IMR-90 (cell line): ENCODE results near the gene AJAP1. TPM values are rescaled to one million over a fixed set of nuclear protein-coding genes. Genes with fewer than 3 reads are reported as not detected.

Experiments used
- ATAC-seq: fragments of 200-7000 bp; cut with Tn5 transposase; 2 replicates; pipeline ENCODE4 v1.9.1; 2020; ENCODE audit warnings: low read depth, mild to moderate bottlenecking, moderate library complexity
- BruUV-seq: library from RNA; stranded (reverse); fragments of 400-500 nt; replicated peaks from 2 replicates; lab custom pipeline; 2021; lab: Mats Ljungman, UMichigan
- CTCF ChIA-PET: fragments of 300-600 bp; formaldehyde crosslinking; extraction: SDS; loops from one replicate; lab custom pipeline; 2021; ENCODE audit warnings: antibody characterized with exemption; lab: Yijun Ruan, JAX
- POLR2A ChIA-PET: fragments of 300-600 bp; sonication (Branson Sonifier 250); formaldehyde crosslinking; loops from one replicate; lab custom pipeline; 2022; ENCODE audit warnings: antibody characterized with exemption; ENCODE audit not compliant: unreplicated experiment; lab: Charles Lee
- DNase-seq: peaks from one replicate; pipeline ENCODE4 v3.0.0; 2013
- H2AFZ ChIP-seq: replicated peaks from 2 replicates; pipeline ENCODE3; 2013; ENCODE audit warnings: low read length, mild to moderate bottlenecking; ENCODE audit not compliant: poor library complexity
- H2AK5ac ChIP-seq: 2 replicates; pipeline ENCODE4 v1.6.1; 2013; ENCODE audit warnings: low read depth, low read length, inconsistent platforms
- H2AK9ac ChIP-seq: replicated peaks from 2 replicates; pipeline ENCODE3; 2013; ENCODE audit warnings: mild to moderate bottlenecking, low read depth, low read length, moderate library complexity; ENCODE audit not compliant: poor library complexity
- H2BK120ac ChIP-seq: 2 replicates; pipeline ENCODE4 v1.6.1; 2013; ENCODE audit warnings: low read depth, low read length, inconsistent platforms
- H2BK15ac ChIP-seq: 3 replicates; pipeline ENCODE4 v1.6.1; 2013; ENCODE audit warnings: low read depth, low read length, inconsistent platforms
- H2BK20ac ChIP-seq: 2 replicates; pipeline ENCODE4 v1.6.1; 2013; ENCODE audit warnings: low read depth, mild to moderate bottlenecking, inconsistent platforms, low read length, moderate library complexity
- H2BK5ac ChIP-seq: 2 replicates; pipeline ENCODE4 v1.6.1; 2013; ENCODE audit warnings: mild to moderate bottlenecking, low read depth, low read length, inconsistent platforms; ENCODE audit not compliant: poor library complexity, severe bottlenecking
- H3K14ac ChIP-seq: replicated peaks from 2 replicates; pipeline ENCODE4 v1.6.1; 2013; ENCODE audit warnings: low read depth, low read length, inconsistent platforms
- H3K18ac ChIP-seq: 2 replicates; pipeline ENCODE4 v1.6.1; 2013; ENCODE audit warnings: low read depth, low read length, control low read depth
- H3K23ac ChIP-seq: 2 replicates; pipeline ENCODE4 v1.6.1; 2013; ENCODE audit warnings: low read depth, low read length, inconsistent platforms
- H3K27ac ChIP-seq: 2 replicates; pipeline ENCODE4 v1.5.1; 2013; ENCODE audit warnings: mild to moderate bottlenecking, control low read depth, low read length; ENCODE audit not compliant: insufficient read depth
- H3K27me3 ChIP-seq: 2 replicates; pipeline ENCODE4 v1.6.1; 2013; ENCODE audit warnings: low read length; ENCODE audit not compliant: control insufficient read depth, insufficient read depth
- H3K36me3 ChIP-seq: 2 replicates; pipeline ENCODE4 v1.6.1; 2013; ENCODE audit warnings: low read length, mixed read lengths; ENCODE audit not compliant: control insufficient read depth, insufficient read depth
- H3K4ac ChIP-seq: 2 replicates; pipeline ENCODE4 v1.6.1; 2013; ENCODE audit warnings: low read depth, low read length, inconsistent platforms
- H3K4me1 ChIP-seq: 2 replicates; pipeline ENCODE4 v1.6.1; 2013; ENCODE audit warnings: low read length, mixed read lengths; ENCODE audit not compliant: control insufficient read depth, insufficient read depth
- H3K4me2 ChIP-seq: 2 replicates; pipeline ENCODE4 v1.6.1; 2013; ENCODE audit warnings: low read depth, mild to moderate bottlenecking, control low read depth, low read length, moderate library complexity
- H3K4me3 ChIP-seq: 2 replicates; pipeline ENCODE4 v1.5.1; 2013; ENCODE audit warnings: low read depth, mild to moderate bottlenecking, control low read depth, low read length, moderate library complexity; ENCODE audit not compliant: insufficient read depth
- H3K56ac ChIP-seq: 2 replicates; pipeline ENCODE4 v1.6.1; 2013; ENCODE audit warnings: low read length, inconsistent platforms; ENCODE audit not compliant: insufficient read depth; ENCODE audit errors: extremely low read depth
- H3K79me1 ChIP-seq, 2 experiments: 2 replicates each; pipeline ENCODE4 v1.6.1; 2013; ENCODE audit warnings: low read length in 2 of 2, inconsistent platforms in 1 of 2, low read depth in 1 of 2
- H3K9ac ChIP-seq: 2 replicates; pipeline ENCODE4 v1.6.1; 2013; ENCODE audit warnings: low read depth, low read length, control low read depth
- H3K9me1 ChIP-seq: 2 replicates; pipeline ENCODE4 v1.6.1; 2013; ENCODE audit warnings: low read length, inconsistent platforms; ENCODE audit not compliant: insufficient read depth
- H3K9me3 ChIP-seq: 2 replicates; pipeline ENCODE4 v1.6.1; 2013; ENCODE audit warnings: low read length; ENCODE audit not compliant: control insufficient read depth, insufficient read depth
- H4K20me1 ChIP-seq: 2 replicates; pipeline ENCODE4 v1.6.1; 2013; ENCODE audit warnings: low read length, inconsistent platforms; ENCODE audit not compliant: insufficient read depth
- H4K5ac ChIP-seq: 2 replicates; pipeline ENCODE4 v1.6.1; 2013; ENCODE audit warnings: mild to moderate bottlenecking, low read depth, low read length, control low read depth
- H4K8ac ChIP-seq, 2 experiments: 2 replicates each; pipeline ENCODE4 v1.6.1; 2013; ENCODE audit warnings: low read depth in 2 of 2, low read length in 2 of 2, control low read depth in 1 of 2, inconsistent platforms in 1 of 2
- H4K91ac ChIP-seq: 2 replicates; pipeline ENCODE4 v1.6.1; 2013; ENCODE audit warnings: low read depth, low read length, inconsistent platforms; ENCODE audit not compliant: insufficient read depth
- BHLHE40 ChIP-seq: fragments of 150-350 bp; IDR thresholded peaks from 2 replicates; pipeline ENCODE4 v1.6.1; 2016; ENCODE audit warnings: mild to moderate bottlenecking, low read depth, low read length
- CEBPB ChIP-seq: IDR thresholded peaks from 2 replicates; pipeline ENCODE4 v1.6.1; 2012; ENCODE audit warnings: low read depth, low read length, improper control_type of control experiment
- CHD1 ChIP-seq: IDR thresholded peaks from 2 replicates; pipeline ENCODE4 v1.6.1; 2012; ENCODE audit warnings: low read depth, low read length, improper control_type of control experiment
- FOS ChIP-seq: fragments of 150-350 bp; IDR thresholded peaks from 2 replicates; pipeline ENCODE4 v1.6.1; 2016; ENCODE audit warnings: low read depth, low read length
- MAFK ChIP-seq: IDR thresholded peaks from 2 replicates; pipeline ENCODE4 v1.6.1; 2012; ENCODE audit warnings: low read depth, low read length, improper control_type of control experiment
- MAZ ChIP-seq: IDR thresholded peaks from 2 replicates; pipeline ENCODE4 v1.6.1; 2012; ENCODE audit warnings: low read depth, mild to moderate bottlenecking, low read length, improper control_type of control experiment, moderate library complexity, borderline replicate concordance
- MXI1 ChIP-seq: IDR thresholded peaks from 2 replicates; pipeline ENCODE4 v1.6.1; 2012; ENCODE audit warnings: low read depth, mild to moderate bottlenecking, low read length, moderate library complexity, borderline replicate concordance
- NFE2L2 ChIP-seq: fragments of 150-350 bp; IDR thresholded peaks from 2 replicates; pipeline ENCODE4 v1.6.1; 2016; ENCODE audit warnings: low read depth, mild to moderate bottlenecking, low read length
- POLR2A ChIP-seq: IDR thresholded peaks from 2 replicates; pipeline ENCODE4 v1.6.1; 2012; ENCODE audit warnings: mild to moderate bottlenecking, low read depth, low read length
- RAD21 ChIP-seq: IDR thresholded peaks from 2 replicates; pipeline ENCODE4 v1.6.1; 2012; ENCODE audit warnings: low read length, improper control_type of control experiment
- RCOR1 ChIP-seq: IDR thresholded peaks from 2 replicates; pipeline ENCODE4 v1.6.1; 2012; ENCODE audit warnings: mild to moderate bottlenecking, low read length, improper control_type of control experiment; ENCODE audit not compliant: insufficient replicate concordance
- RFX5 ChIP-seq: IDR thresholded peaks from 2 replicates; pipeline ENCODE4 v1.8.0; 2012; ENCODE audit warnings: low read depth, mild to moderate bottlenecking, low read length, moderate library complexity
- SMC3 ChIP-seq: fragments of 150-350 bp; IDR thresholded peaks from 2 replicates; pipeline ENCODE4 v1.6.1; 2016; ENCODE audit warnings: low read depth, mild to moderate bottlenecking, antibody characterized with exemption, low read length, moderate library complexity
- WGBS, 2 experiments: methylation state at CpG; one replicate each; pipeline versions ENCODE4 v1.1.5 to v1.1.7; 2013; ENCODE audit warnings: missing lambda C conversion rate in 2 of 2; ENCODE audit not compliant: insufficient read length in 1 of 2; ENCODE audit errors: extremely low coverage in 2 of 2; 5-methylcytosine and 5-hydroxymethylcytosine counted together
- dilution Hi-C: fragments of 300-500 bp; cut with HindIII; formaldehyde crosslinking; loops from one replicate; pipeline ENCODE4 v1.14.3; 2018; ENCODE audit warnings: low sequenced_read_pairs; ENCODE audit not compliant: unreplicated experiment
- in situ Hi-C: fragments of 300-500 bp; cut with MboI; formaldehyde crosslinking; loops from 3 replicates; pipeline ENCODE4 v1.14.3; 2019; ENCODE audit warnings: low sequenced_read_pairs, inconsistent platforms, mixed read lengths
- intact Hi-C: fragments of 100-400 bp; cut with micrococcal nuclease; formaldehyde crosslinking; loops from 2 replicates; pipeline ENCODE4 v1.10.0; 2022
- polyA plus RNA-seq, 3 experiments: library from polyadenylated mRNA; depleted of rRNA; stranded (reverse); fragments of >200 nt; gene quantifications; 2 replicates each; pipeline ENCODE4 v1.2.3, GENCODE V29; 2012; ENCODE audit warnings: low replicate concordance in 1 of 3
- total RNA-seq: library from RNA; depleted of rRNA; stranded (reverse); fragments of >200 nt; gene quantifications from 2 replicates; pipeline ENCODE4 v1.2.3, GENCODE V29; 2012
- TF ChIP-seq, protein P1 (sequence below): conservative IDR thresholded peaks from 2 replicates; pipeline ENCODE4 v1.5.1; 2012; ENCODE audit warnings: mild to moderate bottlenecking, low read depth, low read length, improper control_type of control experiment
- TF ChIP-seq, protein P2 (sequence below): fragments of 150-350 bp; IDR thresholded peaks from 2 replicates; pipeline ENCODE4 v1.6.1; 2017; ENCODE audit warnings: mild to moderate bottlenecking, antibody characterized with exemption, low read length, low read depth
- TF ChIP-seq, protein P3 (sequence below): fragments of 150-350 bp; IDR thresholded peaks from 2 replicates; pipeline ENCODE4 v1.6.1; 2016; ENCODE audit warnings: low read depth, mild to moderate bottlenecking, low read length, moderate library complexity, borderline replicate concordance

AJAP1 gene
- total and polyA plus RNA-seq, 2 of the 4 experiments (the other 2 are of a cell fraction): under 0.01 to 0.02 TPM

DNA sequence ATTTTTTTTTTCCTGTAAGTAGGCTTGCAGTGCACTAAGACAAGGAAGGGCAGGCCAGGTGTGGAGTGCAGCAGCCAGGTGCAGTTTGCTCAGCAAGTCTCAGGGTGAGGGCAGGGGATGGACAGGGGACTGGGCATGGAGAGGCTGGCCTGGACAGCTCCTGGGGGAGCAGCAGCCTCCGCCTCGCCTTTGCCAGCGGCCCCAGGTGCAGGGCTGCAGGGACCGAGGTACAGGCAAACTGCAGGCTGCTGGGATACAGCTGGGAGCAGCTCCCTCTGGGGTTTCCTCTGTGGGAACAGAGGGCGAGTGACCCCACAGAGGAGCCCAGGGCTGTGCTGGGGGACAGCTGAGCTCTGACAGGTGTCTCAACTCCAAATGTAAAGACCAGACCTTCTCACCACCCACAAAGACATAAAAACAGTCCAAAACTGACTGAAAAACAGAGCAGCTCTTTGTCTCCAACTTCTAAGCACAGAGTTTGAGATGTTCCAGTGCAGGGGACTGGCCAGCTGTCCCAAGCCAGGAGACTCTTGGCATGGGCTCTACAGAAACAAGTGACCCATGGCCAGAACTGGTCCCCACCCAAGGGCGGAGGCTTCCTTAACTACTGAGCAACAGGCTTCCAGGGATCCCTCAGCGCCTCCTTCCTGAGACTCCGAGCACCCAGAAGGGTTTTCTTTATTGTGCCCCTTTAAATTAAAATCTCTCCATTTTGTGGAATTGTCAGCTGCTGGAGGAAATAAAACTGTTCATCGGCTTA is 27.7 kb upstream of the AJAP1 start:
- CTCF ChIA-PET: no interaction called here
- Histone ChIP-seq H2AK5ac (no peak overlapping the region), H2BK120ac (no peak overlapping the region), H3K36me3 (no peaks in the 10 kb centered on the region), H3K27ac (no peak overlapping the region), H3K4me1 (no peaks in the 10 kb centered on the region), H3K79me1 (no peaks in the 10 kb centered on the region), H4K8ac (no peak overlapping the region), H3K23ac (no peak overlapping the region), H3K27me3 (no peaks in the 10 kb centered on the region), H3K18ac (no peak overlapping the region), H2AFZ (no peak overlapping the region), H4K5ac (no peak overlapping the region), H3K56ac (no peak overlapping the region), H3K4me2 (no peak overlapping the region), H3K14ac (no peak overlapping the region), H3K4ac (no peak overlapping the region), H2BK5ac (no peak overlapping the region), H2AK9ac (no peak overlapping the region), H4K91ac (no peak overlapping the region), H4K20me1 (no peaks in the 10 kb centered on the region), H3K9me1 (no peaks in the 10 kb centered on the region), H2BK15ac (no peak overlapping the region), H3K9me3 (peaks cover 63% of the 10 kb centered on the region), H2BK20ac (no peak overlapping the region), H3K4me3 (no peak overlapping the region), H3K9ac (no peak overlapping the region)
- 100% methylated on average over 1 of the region's 9 CpGs; no CpG with 5 or more reads in 1 of the 2 experiments for WGBS, 2 experiments
- dilution Hi-C loops: no loop called here
- in situ Hi-C loops: no loop called here
- DNase-seq (no peak), ATAC-seq (no peak)
- BruUV-seq: no TSS peak
- POLR2A ChIA-PET: no interaction called here
- TF ChIP-seq FOS (no peak), NFE2L2 (no peak), CEBPB (no peak), MAFK (no peak), CHD1 (no peak), RCOR1 (no peak), POLR2A (no peak), SMC3 (no peak), BHLHE40 (no peak), RFX5 (no peak), MAZ (no peak), MXI1 (no peak), RAD21 (no peak)
- TF ChIP-seq, protein P1, sequence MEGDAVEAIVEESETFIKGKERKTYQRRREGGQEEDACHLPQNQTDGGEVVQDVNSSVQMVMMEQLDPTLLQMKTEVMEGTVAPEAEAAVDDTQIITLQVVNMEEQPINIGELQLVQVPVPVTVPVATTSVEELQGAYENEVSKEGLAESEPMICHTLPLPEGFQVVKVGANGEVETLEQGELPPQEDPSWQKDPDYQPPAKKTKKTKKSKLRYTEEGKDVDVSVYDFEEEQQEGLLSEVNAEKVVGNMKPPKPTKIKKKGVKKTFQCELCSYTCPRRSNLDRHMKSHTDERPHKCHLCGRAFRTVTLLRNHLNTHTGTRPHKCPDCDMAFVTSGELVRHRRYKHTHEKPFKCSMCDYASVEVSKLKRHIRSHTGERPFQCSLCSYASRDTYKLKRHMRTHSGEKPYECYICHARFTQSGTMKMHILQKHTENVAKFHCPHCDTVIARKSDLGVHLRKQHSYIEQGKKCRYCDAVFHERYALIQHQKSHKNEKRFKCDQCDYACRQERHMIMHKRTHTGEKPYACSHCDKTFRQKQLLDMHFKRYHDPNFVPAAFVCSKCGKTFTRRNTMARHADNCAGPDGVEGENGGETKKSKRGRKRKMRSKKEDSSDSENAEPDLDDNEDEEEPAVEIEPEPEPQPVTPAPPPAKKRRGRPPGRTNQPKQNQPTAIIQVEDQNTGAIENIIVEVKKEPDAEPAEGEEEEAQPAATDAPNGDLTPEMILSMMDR: no peak
- TF ChIP-seq, protein P2, sequence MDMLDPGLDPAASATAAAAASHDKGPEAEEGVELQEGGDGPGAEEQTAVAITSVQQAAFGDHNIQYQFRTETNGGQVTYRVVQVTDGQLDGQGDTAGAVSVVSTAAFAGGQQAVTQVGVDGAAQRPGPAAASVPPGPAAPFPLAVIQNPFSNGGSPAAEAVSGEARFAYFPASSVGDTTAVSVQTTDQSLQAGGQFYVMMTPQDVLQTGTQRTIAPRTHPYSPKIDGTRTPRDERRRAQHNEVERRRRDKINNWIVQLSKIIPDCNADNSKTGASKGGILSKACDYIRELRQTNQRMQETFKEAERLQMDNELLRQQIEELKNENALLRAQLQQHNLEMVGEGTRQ: no peak
- TF ChIP-seq, protein P3, sequence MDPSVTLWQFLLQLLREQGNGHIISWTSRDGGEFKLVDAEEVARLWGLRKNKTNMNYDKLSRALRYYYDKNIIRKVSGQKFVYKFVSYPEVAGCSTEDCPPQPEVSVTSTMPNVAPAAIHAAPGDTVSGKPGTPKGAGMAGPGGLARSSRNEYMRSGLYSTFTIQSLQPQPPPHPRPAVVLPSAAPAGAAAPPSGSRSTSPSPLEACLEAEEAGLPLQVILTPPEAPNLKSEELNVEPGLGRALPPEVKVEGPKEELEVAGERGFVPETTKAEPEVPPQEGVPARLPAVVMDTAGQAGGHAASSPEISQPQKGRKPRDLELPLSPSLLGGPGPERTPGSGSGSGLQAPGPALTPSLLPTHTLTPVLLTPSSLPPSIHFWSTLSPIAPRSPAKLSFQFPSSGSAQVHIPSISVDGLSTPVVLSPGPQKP: no peak
- intact Hi-C loops: no loop called here
